Common myeloid progenitor, CD34-positive (primary cell): ENCODE measurements around the gene PRKN.
A peak's percentile ranks its signal among the peaks of the same experiment; 100 is the strongest.

Experiments used
- CTCF ChIA-PET: fragments of 350-600 bp; sonication (Branson Sonifier 250); formaldehyde crosslinking; loops from one replicate; lab custom pipeline; 2021; ENCODE audit warnings: antibody characterized with exemption; lab: Charles Lee
- POLR2A ChIA-PET: fragments of 350-600 bp; sonication (Branson Sonifier 250); formaldehyde crosslinking; loops from one replicate; lab custom pipeline; 2021; ENCODE audit warnings: antibody characterized with exemption; lab: Charles Lee
- DNase-seq, 3 donors: peaks; one replicate each; pipeline versions ENCODE4 v3.0.0 to v3.0.0-alpha.2; 2013
- H3K27ac ChIP-seq, 2 experiments: 1 replicate in 1 of 2; 2 replicates in 1 of 2; pipeline ENCODE4 v1.7.0; 2013; ENCODE audit warnings: inconsistent platforms in 2 of 2, low read length in 2 of 2, mild to moderate bottlenecking in 2 of 2, low read depth in 1 of 2, moderate library complexity in 1 of 2; ENCODE audit not compliant: severe bottlenecking in 2 of 2, insufficient read depth in 1 of 2, poor library complexity in 1 of 2
- H3K27me3 ChIP-seq, 5 experiments: replicated peaks in 2 of 5; 1 replicate in 3 of 5; 2 replicates in 2 of 5; pipeline versions ENCODE4 v1.6.1 to v1.7.0; 2013; ENCODE audit warnings: low read length in 4 of 5, mild to moderate bottlenecking in 2 of 5, moderate library complexity in 2 of 5, inconsistent platforms in 1 of 5; ENCODE audit not compliant: insufficient read depth in 5 of 5, control insufficient read depth in 4 of 5
- H3K36me3 ChIP-seq, 4 experiments: 1 replicate in 2 of 4; 2 replicates in 2 of 4; pipeline versions ENCODE4 v1.6.1 to v1.7.0; 2013; ENCODE audit warnings: low read length in 3 of 4, control low read depth in 1 of 4, mild to moderate bottlenecking in 1 of 4; ENCODE audit not compliant: control insufficient read depth in 4 of 4, insufficient read depth in 4 of 4
- H3K4me1 ChIP-seq, 4 experiments: 1 replicate in 3 of 4; 2 replicates in 1 of 4; pipeline versions ENCODE4 v1.6.1 to v1.7.1; 2013; ENCODE audit warnings: low read length in 3 of 4, mild to moderate bottlenecking in 3 of 4, control low read depth in 1 of 4, inconsistent platforms in 1 of 4, moderate library complexity in 1 of 4; ENCODE audit not compliant: control insufficient read depth in 4 of 4, insufficient read depth in 4 of 4; ENCODE audit errors: control extremely low read depth in 1 of 4
- H3K4me3 ChIP-seq, 7 experiments: 1 replicate in 4 of 7; 2 replicates in 3 of 7; pipeline versions ENCODE4 v1.5.1 to v1.7.0; 2013; ENCODE audit warnings: mild to moderate bottlenecking in 7 of 7, low read length in 6 of 7, moderate library complexity in 6 of 7, inconsistent platforms in 2 of 7, low read depth in 2 of 7, control low read depth in 1 of 7; ENCODE audit not compliant: insufficient read depth in 4 of 7, control insufficient read depth in 1 of 7; ENCODE audit errors: extremely low read depth in 1 of 7
- H3K9me3 ChIP-seq, 5 experiments: 1 replicate in 4 of 5; 2 replicates in 1 of 5; pipeline versions ENCODE4 v1.6.1 to v1.7.1; 2013; ENCODE audit warnings: low read length in 4 of 5, mild to moderate bottlenecking in 2 of 5, inconsistent platforms in 1 of 5, low read depth in 1 of 5, moderate library complexity in 1 of 5; ENCODE audit not compliant: control insufficient read depth in 4 of 5, insufficient read depth in 2 of 5; ENCODE audit errors: control extremely low read depth in 1 of 5
- WGBS: methylation state at CpG from one replicate; pipeline ENCODE4 v1.1.5; 2013; ENCODE audit not compliant: insufficient coverage; 5-methylcytosine and 5-hydroxymethylcytosine counted together

The PRKN gene

GRCh38 chr6:161422710-161423680, 1304.6 kb downstream of the PRKN start:
- ChIA-PET CTCF (no interaction called here), POLR2A (no interaction called here)
- WGBS = 93% methylated on average over 15 of the region's 16 CpGs
- no peaks in the 10 kb centered on the region for H3K4me1 ChIP-seq
- peaks cover 0 to 5% (median 0%) of the 10 kb centered on the region in 5 experiments for H3K27me3 ChIP-seq
- no peak overlapping the region for H3K27ac ChIP-seq
- DNase-seq = no peak
- H3K4me3 ChIP-seq = no peak overlapping the region
- no peaks in the 10 kb centered on the region for H3K36me3 ChIP-seq
- H3K9me3 ChIP-seq = no peaks in the 10 kb centered on the region

DNA sequence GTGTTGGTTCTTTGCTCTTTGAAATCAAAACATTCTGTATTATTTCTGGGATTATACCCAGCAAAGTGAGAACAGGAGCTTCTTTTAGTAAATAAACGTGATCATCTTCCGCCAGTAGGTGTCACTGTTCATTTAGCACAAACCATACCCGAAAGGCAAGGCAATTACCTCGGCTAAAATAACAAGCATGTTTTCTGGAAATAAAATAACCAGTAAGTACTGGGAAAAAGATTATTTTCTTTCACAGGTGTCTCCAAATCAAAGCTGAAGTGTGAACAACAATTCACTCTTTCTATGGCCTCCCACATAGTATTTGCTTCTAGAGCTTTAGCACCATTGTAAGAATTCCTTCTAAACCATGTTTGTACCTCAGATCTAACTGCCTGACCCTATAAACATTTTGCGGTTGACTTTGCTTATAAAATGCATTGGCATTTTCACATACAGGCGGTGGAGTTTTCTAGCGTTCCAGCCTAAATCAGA, 1309.1 kb downstream of the PRKN start:
- Histone ChIP-seq H3K27me3 (peaks cover 0 to 10% (median 0%) of the 10 kb centered on the region in 5 experiments), H3K4me1 (no peaks in the 10 kb centered on the region), H3K9me3 (no peaks in the 10 kb centered on the region), H3K27ac (no peak overlapping the region), H3K36me3 (no peaks in the 10 kb centered on the region), H3K4me3 (no peak overlapping the region)
- CTCF ChIA-PET = interaction anchor here (0.5 to 4.8 kb wide), 15 partner anchors 8 to 1220 kb away, joined by 3 to 27 read pairs (median 5); no protein-coding TSS in a partner anchor
- WGBS = 54% methylated on average over 3 of the region's 7 CpGs
- peak; percentile 61 to 78 (median 70) for DNase-seq
- POLR2A ChIA-PET = no interaction called here

- ChIA-PET CTCF (interaction anchor here (0.9 to 4.8 kb wide), 15 partner anchors 8 to 1203 kb away, joined by 3 to 27 read pairs (median 3); no protein-coding TSS in a partner anchor), POLR2A (no interaction called here)
- Histone ChIP-seq H3K4me3 (no peak overlapping the region), H3K27ac (no peak overlapping the region), H3K9me3 (no peaks in the 10 kb centered on the region), H3K27me3 (peaks cover 0 to 10% (median 0%) of the 10 kb centered on the region in 5 experiments), H3K4me1 (no peaks in the 10 kb centered on the region), H3K36me3 (no peaks in the 10 kb centered on the region)
- no peak for DNase-seq
- 82% methylated on average over 4 of the region's 8 CpGs for WGBS
Observed at GRCh38 chr6:161417717-161418462, 1309.7 kb downstream of the PRKN start.

DNA sequence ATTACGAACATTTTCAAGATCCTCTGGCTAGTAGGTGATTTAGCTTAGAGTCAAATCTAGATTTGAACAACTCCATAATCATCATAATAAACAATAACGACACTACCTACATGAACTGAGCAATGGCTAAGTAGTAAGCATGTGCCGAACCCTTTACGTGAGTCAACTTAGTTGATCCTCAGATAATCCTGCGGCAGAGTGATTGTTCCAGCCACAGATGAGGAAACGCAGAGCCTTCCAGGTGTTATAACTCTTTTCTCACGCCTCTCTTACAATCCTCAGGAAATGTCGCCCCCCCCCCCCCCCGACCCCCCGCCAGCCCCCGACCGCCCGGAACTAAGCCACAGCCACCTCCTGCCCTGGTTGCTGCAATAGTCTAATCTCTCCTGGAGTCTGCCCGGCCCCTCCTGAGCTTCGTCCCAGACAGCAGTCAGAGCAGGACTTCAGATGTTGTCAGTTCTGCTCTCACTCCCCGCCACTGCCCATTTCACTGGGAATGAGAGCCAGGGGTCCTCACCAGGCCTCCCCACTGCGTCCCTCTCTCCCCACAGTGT, 1312.2 kb downstream of the PRKN start:
- Histone ChIP-seq H3K4me1 (no peaks in the 10 kb centered on the region), H3K27ac (no peak overlapping the region), H3K9me3 (no peaks in the 10 kb centered on the region), H3K36me3 (no peaks in the 10 kb centered on the region), H3K4me3 (no peak overlapping the region), H3K27me3 (peaks cover 0 to 5% (median 0%) of the 10 kb centered on the region in 5 experiments)
- 78% methylated on average over 7 of the region's 17 CpGs for WGBS
- CTCF ChIA-PET = interaction anchor here (1.7 to 4.8 kb wide), 2 partner anchors 13 to 15 kb away, joined by 4 to 27 read pairs; no protein-coding TSS in a partner anchor
- POLR2A ChIA-PET = no interaction called here
- DNase-seq = no peak

DNA sequence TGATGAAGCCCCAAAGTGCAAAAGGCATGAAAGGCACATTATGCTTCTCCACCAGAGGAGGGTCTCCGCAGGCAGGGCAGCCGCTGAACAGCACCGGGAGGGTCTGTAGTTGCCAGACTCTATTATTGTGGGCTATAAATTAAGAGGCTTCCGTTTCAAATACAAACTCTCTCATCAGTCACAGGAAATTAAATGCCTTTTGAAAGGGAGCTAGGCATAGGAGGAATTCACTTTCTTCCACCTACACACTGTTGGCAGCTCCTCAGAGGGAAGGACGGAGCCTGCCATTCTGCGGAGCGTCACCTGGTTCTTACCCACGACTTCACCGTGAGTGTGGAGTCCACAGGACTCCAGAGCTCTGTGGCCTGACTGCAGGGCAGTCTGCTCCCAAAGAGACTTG, 1312.9 kb downstream of the PRKN start:
- DNase-seq = no peak
- ChIA-PET POLR2A (no interaction called here), CTCF (interaction anchor here (4.8 kb wide), 1 partner anchor 13 kb away, joined by 27 read pairs; no protein-coding TSS in a partner anchor)
- H3K27ac ChIP-seq = no peak overlapping the region
- no peaks in the 10 kb centered on the region for H3K9me3 ChIP-seq
- no peak overlapping the region for H3K4me3 ChIP-seq
- 81% methylated on average over 4 of the region's 9 CpGs for WGBS
- H3K4me1 ChIP-seq = no peaks in the 10 kb centered on the region
- H3K36me3 ChIP-seq = no peaks in the 10 kb centered on the region
- H3K27me3 ChIP-seq = peaks cover 0 to 5% (median 0%) of the 10 kb centered on the region in 5 experiments

DNA sequence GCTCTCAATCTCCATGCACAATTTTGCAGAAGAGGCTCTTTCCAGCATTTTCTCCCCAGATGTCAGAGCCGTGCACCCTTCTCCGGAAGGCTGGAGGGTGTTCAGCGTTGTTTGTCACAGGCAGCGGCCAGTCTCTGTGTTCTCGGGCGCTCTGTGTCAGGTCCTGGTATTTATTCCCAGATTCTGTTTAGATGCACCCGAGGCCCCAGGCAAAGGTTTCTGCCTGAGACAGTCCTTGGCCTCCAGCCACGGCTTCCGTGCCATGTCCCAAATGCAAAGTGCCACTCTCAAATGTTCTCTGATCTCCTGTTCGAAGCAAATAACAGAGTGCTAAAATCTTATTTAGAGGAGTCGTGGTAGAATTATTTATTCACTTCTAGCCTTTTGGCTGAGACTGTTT, 1313.4 kb downstream of the PRKN start:
- Histone ChIP-seq H3K4me1 (no peaks in the 10 kb centered on the region), H3K9me3 (no peaks in the 10 kb centered on the region), H3K36me3 (no peaks in the 10 kb centered on the region), H3K4me3 (no peak overlapping the region), H3K27me3 (peaks cover 0 to 5% (median 0%) of the 10 kb centered on the region in 5 experiments), H3K27ac (no peak overlapping the region)
- DNase-seq = no peak
- CTCF ChIA-PET = interaction anchor here (4.8 kb wide), 1 partner anchor 14 kb away, joined by 27 read pairs; no protein-coding TSS in a partner anchor
- POLR2A ChIA-PET = no interaction called here
- WGBS = 96% methylated on average over 10 of the region's 11 CpGs
